CD4-positive, alpha-beta T cell treated with Interferon gamma for 1 hour (primary cell): Measurements from ENCODE around the gene PCDHA1.

Experiments
- DNase-seq: peaks from one replicate; pipeline ENCODE4 v3.0.0-alpha.2; 2020

PCDHA1 gene

DNA sequence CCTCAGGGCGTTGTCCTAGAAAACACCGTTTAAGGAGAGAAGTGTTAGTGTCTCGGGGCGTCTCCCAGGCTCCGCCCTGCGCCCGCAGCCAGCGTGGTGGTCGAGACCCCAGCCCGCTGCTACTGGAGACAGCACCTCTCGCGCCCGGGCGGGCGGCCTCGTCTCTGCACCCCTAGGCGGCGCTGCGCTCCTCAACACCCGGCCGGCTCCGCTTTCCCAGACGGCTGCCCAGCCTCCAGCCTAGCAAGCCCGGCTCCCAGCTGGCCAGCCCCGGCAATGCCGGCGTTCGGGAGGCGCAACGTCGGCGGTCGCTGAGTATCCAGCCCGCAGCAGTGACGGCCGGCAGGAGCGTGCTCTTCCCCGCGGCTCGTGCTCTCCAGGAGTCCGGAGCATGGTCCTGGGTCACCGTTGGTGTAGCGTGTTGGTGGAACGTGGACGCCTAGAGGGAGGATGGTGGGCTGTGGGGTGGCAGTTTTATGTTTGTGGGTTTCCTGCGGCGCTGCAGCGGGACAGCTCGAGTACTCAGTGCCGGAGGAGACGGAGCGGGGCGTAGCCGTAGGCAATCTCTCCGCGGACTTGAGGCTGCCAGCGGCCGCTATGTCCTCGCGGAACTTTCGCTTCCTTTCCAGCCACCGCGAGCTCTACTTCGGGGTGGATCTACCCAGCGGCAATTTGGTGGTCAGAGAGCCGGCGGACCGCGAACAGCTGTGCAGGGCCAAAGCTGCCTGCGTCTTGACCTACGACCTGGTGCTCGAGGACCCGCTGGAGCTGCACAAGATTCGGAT, 140.7 kb downstream of the PCDHA1 start:
- no peak for DNase-seq

GRCh38 chr5:140927228-140927573, 141.3 kb downstream of the PCDHA1 start:
- no peak for DNase-seq

DNA sequence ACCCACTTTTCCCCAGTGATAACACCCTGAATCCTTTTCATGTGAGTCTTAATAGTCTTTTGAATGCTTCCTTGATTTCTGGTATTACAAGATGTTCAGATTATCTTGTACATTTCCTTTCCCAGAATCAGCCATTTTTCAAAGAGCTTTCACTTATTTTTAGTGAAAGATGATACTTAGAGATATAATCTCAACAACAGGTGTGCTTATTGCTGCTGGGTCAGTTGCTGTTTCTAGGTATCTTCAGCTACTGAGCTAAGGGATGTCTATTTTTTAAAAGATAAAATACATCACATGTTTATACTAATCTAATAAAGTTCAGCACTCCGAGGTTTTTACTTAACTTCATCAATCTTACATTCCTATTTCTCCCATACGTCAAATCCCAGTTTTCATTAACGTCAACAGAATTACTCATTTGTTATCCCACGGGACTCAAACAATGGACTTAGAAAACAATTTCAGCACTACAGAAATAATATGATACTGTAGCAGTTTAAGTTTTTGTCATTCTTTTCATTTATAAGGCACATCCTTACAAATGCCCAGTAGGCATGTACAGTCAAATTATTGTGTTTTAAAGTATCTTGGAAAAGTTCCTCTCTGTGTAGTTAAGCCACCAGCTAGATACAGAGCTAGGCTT, 149.1 kb downstream of the PCDHA1 start:
- DNase-seq, result no peak

DNA sequence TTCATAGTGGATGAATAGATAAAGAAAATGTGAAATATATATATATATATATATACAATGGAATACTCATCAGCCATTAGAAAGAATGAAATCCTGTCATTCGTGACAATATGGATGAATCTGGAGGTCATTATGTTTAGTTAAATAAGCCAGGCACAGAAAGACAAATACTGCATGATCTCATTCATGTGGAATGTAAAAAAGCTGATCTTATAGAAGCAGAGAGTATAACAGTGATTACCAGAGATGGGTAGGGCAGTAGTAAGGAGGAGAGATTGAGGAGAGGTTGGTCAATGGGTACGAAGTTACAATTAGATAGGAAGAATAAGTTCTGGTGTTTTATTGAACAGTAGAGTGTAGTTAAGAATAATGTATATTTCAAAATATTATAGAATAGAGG, 160.6 kb downstream of the PCDHA1 start:
- no peak for DNase-seq

DNA sequence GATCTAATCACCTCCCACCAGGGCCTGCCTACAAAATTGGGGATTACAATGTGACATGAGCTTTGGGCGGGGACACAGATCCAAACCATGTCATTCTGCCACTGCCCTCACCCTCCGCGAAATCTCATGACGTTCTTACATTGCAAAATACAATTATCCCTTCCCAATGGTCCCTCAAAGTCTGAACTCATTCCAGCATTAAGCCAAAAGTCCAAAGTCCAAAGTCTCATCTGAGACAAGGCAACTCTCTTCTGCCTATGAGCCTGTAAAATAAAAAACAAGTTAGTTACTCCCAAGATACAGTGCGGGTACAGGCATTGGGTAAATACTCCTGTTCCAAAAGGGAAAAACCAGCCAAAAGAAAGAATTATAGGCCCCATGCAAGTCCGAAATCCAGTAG, 165.7 kb downstream of the PCDHA1 start:
- DNase-seq, result no peak

DNA sequence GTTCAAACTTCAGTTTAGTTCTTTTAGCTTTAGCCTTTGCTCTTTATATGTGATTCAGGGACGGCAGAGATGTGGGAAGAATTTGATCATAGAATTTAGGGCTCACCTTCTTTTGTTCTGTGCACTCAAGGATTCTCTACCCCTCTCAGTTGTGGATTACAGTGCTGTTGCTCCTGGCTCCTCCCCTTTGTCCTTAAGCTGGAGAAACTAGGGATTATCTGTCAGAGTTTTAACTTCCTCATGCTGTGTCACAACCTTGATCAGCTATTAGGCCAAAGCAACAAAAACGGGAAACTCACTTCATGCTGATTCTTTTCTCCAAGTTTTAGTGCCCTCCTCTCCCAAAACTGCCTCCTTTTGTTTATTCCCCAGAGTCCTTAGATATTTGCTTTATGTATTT, 167.3 kb downstream of the PCDHA1 start:
- no peak for DNase-seq

- no peak for DNase-seq
Measured at GRCh38 chr5:140962190-140962589, 176.2 kb downstream of the PCDHA1 start.

- DNase-seq, result no peak
Measured at GRCh38 chr5:140964356-140964755, 178.4 kb downstream of the PCDHA1 start.

- no peak for DNase-seq
Measured at GRCh38 chr5:140965905-140966292, 180.0 kb downstream of the PCDHA1 start.

DNA sequence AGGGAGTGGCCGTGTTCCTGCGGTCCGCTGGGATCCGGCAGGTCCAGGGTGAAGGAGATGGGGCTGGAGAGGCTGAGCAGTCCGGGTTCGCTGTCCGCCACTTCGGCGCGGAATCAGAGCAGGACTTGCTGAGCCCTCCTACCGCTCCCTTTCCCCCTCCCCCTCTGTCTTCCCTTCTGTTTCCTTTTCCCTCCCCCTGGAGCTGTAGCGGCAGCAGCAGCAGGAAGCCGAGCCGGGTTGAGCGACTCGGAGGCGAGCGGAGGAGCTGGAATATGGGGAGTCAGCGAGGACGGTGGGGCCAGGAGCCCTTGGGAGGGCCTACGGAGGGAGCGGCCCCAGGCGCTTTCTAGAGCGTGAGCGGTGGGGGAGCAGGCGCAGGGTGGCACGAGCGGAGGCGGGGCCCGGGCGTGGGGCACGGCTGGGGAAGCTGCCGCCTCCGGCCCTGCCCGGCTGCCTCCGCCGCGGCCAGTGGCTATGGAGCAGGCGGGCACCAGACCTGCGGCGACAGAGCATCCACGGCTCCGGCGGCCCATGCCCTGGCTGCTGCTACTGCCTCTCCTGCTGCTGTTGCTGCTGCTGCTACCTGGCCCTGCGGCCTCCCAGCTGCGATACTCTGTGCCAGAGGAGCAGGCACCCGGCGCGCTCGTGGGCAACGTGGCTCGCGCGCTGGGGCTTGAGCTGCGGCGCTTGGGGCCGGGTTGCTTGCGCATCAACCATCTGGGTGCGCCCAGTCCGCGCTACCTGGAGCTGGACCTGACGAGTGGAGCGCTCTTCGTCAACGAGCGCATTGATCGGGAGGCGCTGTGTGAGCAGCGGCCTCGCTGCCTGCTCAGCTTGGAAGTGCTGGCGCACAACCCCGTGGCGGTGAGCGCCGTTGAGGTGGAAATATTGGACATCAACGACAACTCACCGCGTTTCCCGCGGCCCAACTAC, 180.6 kb downstream of the PCDHA1 start, which contains the start of gene PCDHAC2:
PCDHAC2 (plus strand) TSS at position 184 of the 933 bp plus-strand sequence; CDS start at position 475, 291 bp downstream.
- no peak for DNase-seq

GRCh38 chr5:140967226-140967893, 181.4 kb downstream of the PCDHA1 start:
- DNase-seq, result no peak

DNA sequence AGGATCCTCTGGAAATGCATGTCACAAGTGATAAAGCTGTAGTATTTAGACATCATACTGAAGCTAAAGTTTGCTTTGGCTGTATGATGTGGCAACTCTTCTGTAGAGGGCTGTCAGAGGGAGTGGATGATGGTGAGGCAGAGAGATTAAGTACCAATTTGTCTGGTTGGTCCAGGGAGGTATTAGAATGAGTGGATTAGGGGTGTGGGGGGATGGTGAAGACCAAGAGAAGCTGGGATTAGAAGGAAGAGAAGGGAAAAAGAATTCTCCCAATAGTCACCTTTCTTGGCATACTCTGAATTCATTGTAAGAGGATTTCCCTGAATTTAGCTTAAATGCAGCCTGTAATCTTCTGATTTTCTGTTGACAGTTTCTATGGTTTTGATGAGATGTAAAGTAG, 183.9 kb downstream of the PCDHA1 start:
- no peak for DNase-seq

GRCh38 chr5:140973550-140973949, 187.6 kb downstream of the PCDHA1 start:
- DNase-seq, result no peak

GRCh38 chr5:140977003-140977402, 191.1 kb downstream of the PCDHA1 start:
- DNase-seq, result no peak

- DNase-seq, result no peak
Measured at GRCh38 chr5:140978260-140978659, 192.3 kb downstream of the PCDHA1 start.

GRCh38 chr5:140978983-140979382, 193.0 kb downstream of the PCDHA1 start:
- DNase-seq, result no peak

DNA sequence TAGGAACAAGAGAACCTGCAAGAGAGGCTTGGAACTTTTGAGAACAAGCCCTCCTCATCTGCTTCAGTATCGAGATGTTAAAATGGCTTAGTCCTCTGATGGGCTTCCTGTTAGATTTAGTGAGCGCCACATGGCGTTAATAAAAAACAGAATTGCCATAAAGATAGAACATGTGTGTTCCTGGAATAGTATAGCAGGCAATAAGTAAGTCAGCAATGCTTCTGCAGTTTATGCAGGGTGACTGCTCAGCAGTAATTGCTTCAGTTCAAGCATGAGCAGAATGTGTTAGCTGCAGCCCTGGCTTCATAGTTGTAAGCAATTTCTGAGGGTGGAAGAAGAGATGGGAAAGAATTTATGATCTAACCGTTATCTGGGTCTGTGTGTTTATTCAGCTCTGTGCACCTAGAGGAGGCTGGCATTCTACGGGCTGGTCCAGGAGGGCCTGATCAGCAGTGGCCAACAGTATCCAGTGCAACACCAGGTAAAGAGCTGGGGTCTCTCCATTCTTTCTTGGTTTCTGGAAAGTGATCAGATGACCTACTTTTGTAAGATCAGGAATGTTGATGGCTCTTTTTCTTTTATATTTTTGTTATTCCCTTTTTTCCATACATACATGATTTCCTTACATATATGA, 196.3 kb downstream of the PCDHA1 start:
- no peak for DNase-seq

DNA sequence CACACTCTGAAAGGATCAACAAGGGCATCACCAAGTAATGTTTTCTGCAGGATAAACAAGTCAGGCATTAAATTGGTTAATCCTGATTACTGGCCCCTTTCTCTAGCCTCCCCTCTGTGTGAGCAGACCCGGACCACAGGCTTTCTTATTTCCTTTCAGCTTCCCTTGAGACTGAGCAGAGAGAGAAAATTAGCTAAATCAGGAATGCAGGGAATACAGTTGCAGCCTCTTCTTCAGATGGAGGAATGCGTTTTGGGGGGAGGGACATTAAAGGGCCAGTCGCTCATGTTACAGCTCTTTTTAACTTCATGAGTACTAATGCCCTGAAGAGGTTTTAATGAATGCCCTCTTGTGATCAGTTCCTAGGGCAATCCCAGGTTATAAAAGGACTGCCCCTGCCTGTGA, 200.2 kb downstream of the PCDHA1 start:
- DNase-seq, result no peak

DNA sequence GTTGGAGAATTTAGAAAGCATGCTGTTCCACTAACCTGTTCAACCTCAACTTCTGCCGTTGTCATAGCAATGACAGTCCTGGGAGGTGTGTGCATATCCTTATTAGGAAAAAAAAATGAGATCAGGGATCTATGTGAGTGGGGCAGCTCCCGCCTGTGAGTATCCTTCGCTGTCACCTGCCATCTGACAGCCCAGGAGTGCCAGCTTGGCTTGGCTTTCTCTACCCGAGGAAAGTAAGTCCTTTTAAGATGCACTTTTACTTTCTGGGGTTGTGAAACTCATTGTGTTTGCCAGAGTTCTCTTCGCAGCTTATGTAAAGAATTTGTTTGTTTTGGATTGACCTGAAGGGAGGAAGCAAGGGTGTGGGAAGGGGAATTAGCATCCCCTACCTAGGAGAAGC, 202.2 kb downstream of the PCDHA1 start:
- no peak for DNase-seq

DNA sequence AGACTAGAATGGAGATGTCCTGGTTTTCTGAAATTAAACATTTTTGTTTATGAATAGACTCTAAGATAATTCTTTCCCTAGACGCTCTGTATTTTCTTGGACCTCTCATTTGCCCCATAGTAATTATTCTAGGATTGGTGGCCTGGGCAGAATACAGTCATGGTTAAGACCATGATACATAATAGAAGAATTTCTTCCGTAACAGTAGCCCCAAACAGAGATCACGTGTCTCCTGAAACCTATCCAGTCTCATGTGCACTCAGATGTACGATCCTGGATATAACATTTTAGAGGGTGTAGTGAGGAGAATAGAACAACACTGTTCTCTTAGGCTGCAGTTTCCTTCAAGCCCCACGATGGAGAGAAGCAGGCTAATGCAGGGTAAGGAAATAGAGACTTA, 202.7 kb downstream of the PCDHA1 start:
- DNase-seq, result no peak

GRCh38 chr5:140989254-140990020, 203.5 kb downstream of the PCDHA1 start:
- DNase-seq, result no peak

GRCh38 chr5:140992828-140993227, 206.9 kb downstream of the PCDHA1 start:
- no peak for DNase-seq
